ACC112 (cell line): ENCODE measurements around the gene DECR2.

Source experiments
- H2AFZ ChIP-seq: fragments of 200-600 bp; sonication (generic); one replicate; pipeline ENCODE4 v1.6.0; 2017; ENCODE audit warnings: antibody characterized with exemption, low read length; ENCODE audit not compliant: unreplicated experiment
- H3K27ac ChIP-seq: fragments of 200-600 bp; sonication (generic); 2 replicates; pipeline ENCODE4 v1.5.1; 2014; ENCODE audit warnings: low read depth, mild to moderate bottlenecking, antibody characterized with exemption, low read length, moderate library complexity
- H3K27me3 ChIP-seq: fragments of 200-600 bp; sonication (generic); 2 replicates; pipeline ENCODE4 v1.6.1; 2014; ENCODE audit warnings: mild to moderate bottlenecking, antibody characterized with exemption, low read length, moderate library complexity, mixed read lengths; ENCODE audit not compliant: insufficient read depth
- H3K36me3 ChIP-seq: fragments of 200-600 bp; sonication (generic); 2 replicates; pipeline ENCODE4 v1.6.1; 2016; ENCODE audit warnings: mild to moderate bottlenecking, antibody characterized with exemption, low read length, moderate library complexity, mixed read lengths; ENCODE audit not compliant: insufficient read depth
- H3K4me1 ChIP-seq: fragments of 200-600 bp; sonication (generic); one replicate; pipeline ENCODE4 v1.6.1; 2016; ENCODE audit warnings: low read length, mixed read lengths; ENCODE audit not compliant: insufficient read depth, unreplicated experiment, control insufficient read depth
- H3K4me3 ChIP-seq: fragments of 200-600 bp; sonication (generic); 2 replicates; pipeline ENCODE4 v1.5.1; 2014; ENCODE audit warnings: mild to moderate bottlenecking, low read depth, low read length
- H3K79me2 ChIP-seq: fragments of 200-600 bp; sonication (generic); one replicate; pipeline ENCODE4 v1.6.0; 2016; ENCODE audit warnings: low read length; ENCODE audit not compliant: control insufficient read depth, unreplicated experiment, insufficient read depth

DECR2 gene

GRCh38 chr16:401468-402348 is at the start of gene DECR2:
DECR2 (plus strand) TSS chr16:401885; CDS start chr16:401964, 79 bp downstream.
- Histone ChIP-seq H3K4me1 (peaks cover 12% of the 10 kb centered on the region), H3K27me3 (no peaks in the 10 kb centered on the region), H3K36me3 (no peaks in the 10 kb centered on the region), H2AFZ (peak within 1 kb of the TSS; percentile 99), H3K79me2 (peaks cover 13% of the 10 kb centered on the region), H3K4me3 (peak within 1 kb of the TSS; percentile 100), H3K27ac (peak within 1 kb of the TSS; percentile 59)

GRCh38 chr16:352547-353403 is 48.9 kb upstream of the DECR2 start, which contains the start of gene AXIN1:
AXIN1 (minus strand) TSS chr16:352723; CDS start chr16:347025, 5,698 bp downstream.
- peaks cover 36% of the 10 kb centered on the region for H3K79me2 ChIP-seq
- H3K27me3 ChIP-seq: no peaks in the 10 kb centered on the region
- no peak within 1 kb of the TSS for H3K27ac ChIP-seq
- peak within 1 kb of the TSS; percentile 82 for H3K4me3 ChIP-seq
- peaks cover 7% of the 10 kb centered on the region for H3K4me1 ChIP-seq
- peak within 1 kb of the TSS; percentile 66 for H2AFZ ChIP-seq
- 0 out of 2 replicates have a peak, but pooled peaks cover 4% of the 10 kb centered on the region for H3K36me3 ChIP-seq

GRCh38 chr16:353404-354290 is 48.0 kb upstream of the DECR2 start:
- Histone ChIP-seq H3K36me3 (0 out of 2 replicates have a peak, but pooled peaks cover 4% of the 10 kb centered on the region), H2AFZ (no peak overlapping the region), H3K4me3 (peak overlapping the region; percentile 47), H3K79me2 (peaks cover 29% of the 10 kb centered on the region), H3K27ac (no peak overlapping the region), H3K4me1 (peaks cover 7% of the 10 kb centered on the region), H3K27me3 (no peaks in the 10 kb centered on the region)

- Histone ChIP-seq H3K27me3 (no peaks in the 10 kb centered on the region), H3K79me2 (peaks cover 25% of the 10 kb centered on the region), H3K4me1 (peaks cover 7% of the 10 kb centered on the region), H2AFZ (no peak overlapping the region), H3K36me3 (0 out of 2 replicates have a peak, but pooled peaks cover 4% of the 10 kb centered on the region), H3K4me3 (no peak overlapping the region), H3K27ac (no peak overlapping the region)
Observed at GRCh38 chr16:354291-354881, 47.3 kb upstream of the DECR2 start.

GRCh38 chr16:354971-355461 is 46.7 kb upstream of the DECR2 start:
- 0 out of 2 replicates have a peak, but pooled peaks cover 4% of the 10 kb centered on the region for H3K36me3 ChIP-seq
- H3K4me3 ChIP-seq: no peak overlapping the region
- H3K27ac ChIP-seq: no peak overlapping the region
- no peaks in the 10 kb centered on the region for H3K27me3 ChIP-seq
- H3K4me1 ChIP-seq: peaks cover 7% of the 10 kb centered on the region
- no peak overlapping the region for H2AFZ ChIP-seq
- peaks cover 19% of the 10 kb centered on the region for H3K79me2 ChIP-seq

- no peaks in the 10 kb centered on the region for H3K4me1 ChIP-seq
Observed at GRCh38 chr16:356741-357140, 44.9 kb upstream of the DECR2 start.

GRCh38 chr16:359067-359763 is 42.5 kb upstream of the DECR2 start:
- no peaks in the 10 kb centered on the region for H3K79me2 ChIP-seq
- no peak overlapping the region for H3K4me3 ChIP-seq
- H3K27ac ChIP-seq: no peak overlapping the region
- H3K36me3 ChIP-seq: no peaks in the 10 kb centered on the region
- no peak overlapping the region for H2AFZ ChIP-seq
- H3K4me1 ChIP-seq: no peaks in the 10 kb centered on the region
- no peaks in the 10 kb centered on the region for H3K27me3 ChIP-seq

More at GRCh38 chr16:356741-357140, 44.9 kb upstream of the DECR2 start:
- Histone ChIP-seq H3K79me2 (peaks cover 3% of the 10 kb centered on the region), H3K27ac (no peak overlapping the region), H3K4me3 (no peak overlapping the region), H3K27me3 (no peaks in the 10 kb centered on the region), H3K36me3 (no peaks in the 10 kb centered on the region), H2AFZ (no peak overlapping the region)

- Histone ChIP-seq H3K27me3 (no peaks in the 10 kb centered on the region), H3K79me2 (no peaks in the 10 kb centered on the region), H2AFZ (no peak overlapping the region), H3K4me1 (no peaks in the 10 kb centered on the region), H3K27ac (no peak overlapping the region), H3K4me3 (no peak overlapping the region), H3K36me3 (no peaks in the 10 kb centered on the region)
Observed at GRCh38 chr16:359871-360697, 41.6 kb upstream of the DECR2 start.
